Activated effector memory CD4-positive, alpha-beta T cell treated with anti-CD3 and anti-CD28 coated beads, Interleukin-2, amount 50 U/mL, for 16 hours (primary cell): ENCODE measurements around the gene RELT.
A peak's percentile ranks its signal among the peaks of the same experiment; 100 is the strongest.

Source experiments
- DNase-seq: peaks from one replicate; pipeline ENCODE4 v3.0.0-alpha.2; 2020

The RELT gene

GRCh38 chr11:73376803-73377629, 817 bp downstream of the RELT start:
- peak; percentile 85 for DNase-seq

- no peak for DNase-seq
These were observed 3.1 kb downstream of the RELT start for GRCh38 chr11:73379189-73379880.

- DNase-seq, result no peak
These were observed 4.1 kb downstream of the RELT start for GRCh38 chr11:73380331-73380730.

GRCh38 chr11:73380897-73381410, 4.8 kb downstream of the RELT start:
- no peak for DNase-seq

- DNase-seq, result no peak
These were observed 5.4 kb downstream of the RELT start for GRCh38 chr11:73381589-73381988.

- DNase-seq, result no peak
These were observed 6.0 kb downstream of the RELT start for GRCh38 chr11:73382183-73382582.

GRCh38 chr11:73382747-73383146, 6.5 kb downstream of the RELT start:
- DNase-seq, result no peak

- no peak for DNase-seq
These were observed 7.3 kb downstream of the RELT start for GRCh38 chr11:73383249-73384124.

GRCh38 chr11:73384125-73384441, 7.9 kb downstream of the RELT start:
- no peak for DNase-seq

GRCh38 chr11:73384531-73384871, 8.3 kb downstream of the RELT start:
- no peak for DNase-seq

GRCh38 chr11:73384872-73385689, 8.9 kb downstream of the RELT start:
- DNase-seq, result no peak

- no peak for DNase-seq
These were observed 9.8 kb downstream of the RELT start for GRCh38 chr11:73386016-73386415.

- DNase-seq, result no peak
These were observed 10.3 kb downstream of the RELT start for GRCh38 chr11:73386546-73386945.

GRCh38 chr11:73387594-73388264, 11.5 kb downstream of the RELT start:
- no peak for DNase-seq

GRCh38 chr11:73388265-73389133, 12.3 kb downstream of the RELT start:
- DNase-seq, result no peak

- DNase-seq, result no peak
These were observed 12.9 kb downstream of the RELT start for GRCh38 chr11:73389134-73389525.

- no peak for DNase-seq
These were observed 13.7 kb downstream of the RELT start for GRCh38 chr11:73389916-73390315.

GRCh38 chr11:73390601-73391565, 14.7 kb downstream of the RELT start:
- no peak for DNase-seq

- DNase-seq, result no peak
These were observed 15.5 kb downstream of the RELT start for GRCh38 chr11:73391665-73392064.
